ENCODE measurements around the gene CLDN9.

DNA sequence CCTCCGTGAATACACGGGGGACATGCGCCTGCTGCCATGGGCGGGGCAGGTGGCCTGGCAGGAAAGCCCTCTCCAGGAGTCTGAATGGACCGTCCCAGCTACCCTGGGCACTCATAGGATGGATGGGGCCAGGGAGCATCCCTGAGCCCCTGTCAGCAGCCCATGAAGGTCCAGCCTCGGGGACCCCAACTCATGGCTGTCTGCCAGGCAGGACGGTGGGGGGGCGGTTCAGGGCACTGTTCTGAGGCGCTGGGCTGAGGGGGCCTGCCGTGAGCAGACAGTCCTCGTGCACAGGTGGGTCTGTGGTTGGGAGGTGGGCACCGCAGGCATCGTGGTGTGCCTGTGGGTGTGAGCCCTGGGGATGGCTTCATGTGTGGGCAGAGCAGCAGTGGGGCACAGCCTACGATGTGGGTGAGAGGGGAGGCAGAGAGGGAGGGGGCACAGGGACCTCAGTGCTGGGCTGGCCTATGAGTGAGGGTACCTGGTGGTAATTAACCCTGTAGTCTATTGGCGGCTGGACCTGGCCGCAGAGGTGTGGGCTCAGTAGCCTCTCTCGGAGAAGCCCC is 26.0 kb upstream of the CLDN9 start:
- TF ChIP-seq, protein P1, sequence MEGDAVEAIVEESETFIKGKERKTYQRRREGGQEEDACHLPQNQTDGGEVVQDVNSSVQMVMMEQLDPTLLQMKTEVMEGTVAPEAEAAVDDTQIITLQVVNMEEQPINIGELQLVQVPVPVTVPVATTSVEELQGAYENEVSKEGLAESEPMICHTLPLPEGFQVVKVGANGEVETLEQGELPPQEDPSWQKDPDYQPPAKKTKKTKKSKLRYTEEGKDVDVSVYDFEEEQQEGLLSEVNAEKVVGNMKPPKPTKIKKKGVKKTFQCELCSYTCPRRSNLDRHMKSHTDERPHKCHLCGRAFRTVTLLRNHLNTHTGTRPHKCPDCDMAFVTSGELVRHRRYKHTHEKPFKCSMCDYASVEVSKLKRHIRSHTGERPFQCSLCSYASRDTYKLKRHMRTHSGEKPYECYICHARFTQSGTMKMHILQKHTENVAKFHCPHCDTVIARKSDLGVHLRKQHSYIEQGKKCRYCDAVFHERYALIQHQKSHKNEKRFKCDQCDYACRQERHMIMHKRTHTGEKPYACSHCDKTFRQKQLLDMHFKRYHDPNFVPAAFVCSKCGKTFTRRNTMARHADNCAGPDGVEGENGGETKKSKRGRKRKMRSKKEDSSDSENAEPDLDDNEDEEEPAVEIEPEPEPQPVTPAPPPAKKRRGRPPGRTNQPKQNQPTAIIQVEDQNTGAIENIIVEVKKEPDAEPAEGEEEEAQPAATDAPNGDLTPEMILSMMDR (IDR thresholded peaks at IDR 0.05) = no peak
- TF ChIP-seq POLR2A (IDR thresholded peaks at IDR 0.05) = no peak

Measured in esophagus squamous epithelium (tissue), 4 donors.